Stimulated activated CD4-positive, alpha-beta T cell treated with anti-CD3 and anti-CD28 coated beads, Interleukin-4, amount 100 ng/mL, for 48 hours (primary cell): Measurements from ENCODE around the gene TRIM71.
"Not testable (repeated sequence)": the region's sequence is repeated elsewhere in the genome, so short reads cannot be mapped to it uniquely, and the experiment has no call there.

Source experiments
- DNase-seq, 2 donors: peaks; one replicate each; pipeline ENCODE4 v3.0.0-alpha.2; 2020; ENCODE audit warnings: low read depth in 2 of 2

The TRIM71 gene

DNA sequence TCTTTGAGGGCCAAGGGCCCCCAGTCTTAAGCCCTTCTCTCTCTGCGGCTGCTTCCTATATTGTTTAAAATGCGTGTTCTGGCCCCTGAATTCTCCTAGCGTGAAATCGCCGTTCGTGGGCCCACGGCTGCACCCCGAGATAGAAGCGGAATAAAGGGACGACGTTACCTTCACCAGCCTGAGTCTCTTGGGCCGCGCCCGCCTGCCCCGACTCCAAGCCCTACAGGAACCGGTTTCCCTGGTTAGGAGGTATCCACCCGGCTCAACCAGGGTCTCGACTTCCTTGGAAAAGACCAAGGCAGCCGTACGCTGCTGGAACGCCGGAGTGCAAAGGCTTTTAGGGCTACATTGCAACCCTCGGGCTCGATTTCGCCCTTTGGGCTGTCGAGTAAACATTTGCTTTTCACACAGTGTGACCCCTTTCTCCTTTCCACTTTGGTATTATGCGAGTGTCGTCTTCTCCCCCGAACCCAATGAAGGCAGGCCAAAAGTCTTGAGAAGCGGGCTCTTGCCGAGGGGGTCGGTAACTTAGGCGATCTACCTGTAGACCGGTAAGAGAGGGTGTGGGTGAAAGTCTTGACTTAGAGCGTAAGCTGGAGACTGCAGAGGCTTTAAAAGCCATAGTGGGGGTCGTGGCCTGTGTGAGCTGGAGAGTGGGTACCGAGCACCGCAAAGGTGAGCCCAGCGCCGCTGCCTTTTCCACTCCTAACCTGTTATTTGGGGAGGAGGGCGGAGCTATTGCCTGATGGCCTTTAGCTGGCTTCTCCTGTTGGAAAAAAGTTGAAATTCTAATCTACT is 2.0 kb downstream of the TRIM71 start:
- no peak for DNase-seq

GRCh38 chr3:32820430-32820829 is 2.6 kb downstream of the TRIM71 start:
- DNase-seq, result no peak

DNA sequence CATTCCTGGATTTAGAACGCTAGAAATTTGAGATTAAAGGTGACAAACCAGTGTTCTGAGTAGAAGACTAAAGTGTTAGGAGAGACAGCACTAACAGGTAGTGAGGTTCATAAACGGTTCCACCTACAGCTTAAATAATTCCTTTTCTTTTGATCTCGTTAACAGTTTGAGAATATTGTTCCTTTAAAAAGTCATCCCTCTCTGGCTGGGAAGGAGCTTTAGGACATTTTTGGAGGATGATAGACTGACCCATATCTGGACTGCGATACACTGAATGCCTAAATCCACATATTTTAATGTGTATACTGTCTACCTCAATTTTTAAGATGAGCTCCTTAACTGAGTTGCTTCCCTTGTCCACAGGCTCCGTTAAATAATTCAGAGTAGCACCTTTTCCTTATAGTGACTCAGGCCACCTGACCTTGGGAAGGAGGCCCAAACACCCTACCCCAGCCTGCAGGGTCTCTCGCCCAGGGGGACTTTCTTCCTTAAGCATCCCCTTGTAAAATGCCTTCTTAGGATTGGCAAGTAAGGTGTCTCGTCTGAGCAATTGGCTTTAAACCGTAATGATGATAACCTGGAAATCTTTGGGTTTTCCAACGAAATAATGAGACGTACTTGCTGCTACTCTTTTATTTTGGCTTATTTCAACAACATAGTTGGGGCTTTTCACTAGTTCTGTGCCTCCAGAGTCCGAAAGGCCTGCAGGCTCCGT is 3.3 kb downstream of the TRIM71 start:
- DNase-seq, result no peak

DNA sequence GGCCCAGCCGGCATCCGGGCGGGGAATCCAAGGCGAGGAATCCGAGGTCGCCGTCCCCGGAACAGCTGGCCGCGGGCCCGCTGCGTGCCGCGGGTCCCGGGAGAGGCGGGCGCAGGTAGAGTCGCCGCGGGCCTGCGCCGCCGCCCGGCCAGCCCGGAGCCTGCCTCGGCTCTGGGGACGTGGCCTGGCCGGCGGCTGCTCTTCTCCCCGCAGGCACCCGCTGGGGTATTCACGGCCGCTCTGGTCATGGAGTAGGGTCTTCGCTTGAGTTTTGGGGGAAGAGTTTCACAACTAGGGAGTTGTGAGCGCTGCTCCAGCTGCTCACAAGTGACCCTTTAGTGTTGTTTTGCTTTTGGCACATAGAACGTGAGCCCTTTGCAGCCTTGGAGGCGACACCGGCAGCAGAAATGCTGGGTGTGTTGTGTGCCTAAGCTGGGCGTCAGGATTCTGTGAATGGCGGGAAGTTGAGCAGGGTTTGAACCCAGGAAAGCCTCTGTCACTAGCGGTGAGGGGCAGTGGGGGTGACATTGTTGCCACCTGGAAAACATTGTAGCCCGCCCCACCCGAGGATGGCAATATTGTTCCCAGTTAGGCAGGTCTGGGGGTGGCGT is 4.0 kb downstream of the TRIM71 start:
- DNase-seq, result no peak

DNA sequence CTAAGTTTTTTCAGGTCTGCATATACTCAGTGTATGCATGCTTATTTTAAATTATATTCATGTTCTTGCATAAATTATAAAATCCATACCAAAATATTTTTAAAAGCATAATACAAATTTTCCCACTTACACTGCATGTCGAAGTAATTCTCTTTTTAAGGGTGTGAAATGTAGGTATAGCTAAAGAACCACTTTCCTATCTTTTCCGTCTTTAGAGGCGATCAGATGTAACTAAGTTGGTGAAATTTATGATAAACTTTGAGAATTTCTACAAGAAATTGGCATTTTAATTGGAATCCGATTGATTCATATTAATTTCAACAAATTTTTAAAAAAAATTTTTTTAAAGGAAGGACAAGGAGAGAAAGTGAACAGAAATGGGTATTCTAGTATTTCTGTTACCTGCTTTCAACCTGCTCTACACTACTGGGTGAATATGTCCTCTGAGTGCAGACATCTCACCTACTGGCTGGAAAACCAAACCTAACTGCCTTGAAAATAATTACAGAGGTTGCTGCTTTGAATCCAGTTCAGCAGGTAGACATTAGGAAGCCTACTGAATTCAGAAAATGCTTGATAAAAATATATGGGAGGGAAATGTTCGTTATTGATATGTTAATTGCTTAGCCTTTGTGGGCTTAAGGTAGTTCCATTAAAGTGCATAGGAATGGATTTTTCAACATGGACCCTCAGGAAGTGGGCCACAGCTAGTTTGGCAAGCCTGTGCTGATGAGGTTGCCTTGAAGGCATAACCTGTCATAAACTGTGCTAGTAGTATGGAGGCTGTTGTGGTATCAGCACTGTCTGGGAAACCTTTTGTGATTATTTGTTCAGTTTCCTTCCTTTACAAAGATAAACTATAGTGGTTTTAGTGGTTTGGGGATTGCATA is 5.1 kb downstream of the TRIM71 start:
- no peak for DNase-seq

GRCh38 chr3:32823641-32824184 is 5.9 kb downstream of the TRIM71 start:
- not testable (repeated sequence) for DNase-seq

- DNase-seq, result no peak
Observed at GRCh38 chr3:32825601-32826375, 8.0 kb downstream of the TRIM71 start.

DNA sequence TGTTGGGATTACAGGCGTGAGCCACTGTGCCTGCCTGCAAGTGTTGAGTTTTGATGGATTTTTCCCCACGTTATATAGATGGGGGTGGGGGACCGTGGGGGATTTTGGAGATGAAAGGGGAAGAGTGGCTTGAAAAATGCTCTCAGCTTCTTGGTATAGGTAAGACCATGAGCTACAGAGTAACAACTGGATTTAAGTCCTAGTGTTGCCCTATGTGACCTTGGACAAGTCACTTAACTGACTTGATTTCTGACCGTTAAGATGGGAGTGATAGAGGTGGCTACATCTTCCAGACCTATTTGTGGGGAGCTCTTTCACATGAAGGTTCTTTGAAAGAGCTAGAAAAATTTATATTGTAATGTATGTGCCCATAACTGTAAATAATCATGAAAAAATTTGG is 13.3 kb downstream of the TRIM71 start:
- no peak for DNase-seq

GRCh38 chr3:32831791-32832190 is 14.0 kb downstream of the TRIM71 start:
- no peak for DNase-seq

- no peak for DNase-seq
Observed at GRCh38 chr3:32832193-32832592, 14.4 kb downstream of the TRIM71 start.

DNA sequence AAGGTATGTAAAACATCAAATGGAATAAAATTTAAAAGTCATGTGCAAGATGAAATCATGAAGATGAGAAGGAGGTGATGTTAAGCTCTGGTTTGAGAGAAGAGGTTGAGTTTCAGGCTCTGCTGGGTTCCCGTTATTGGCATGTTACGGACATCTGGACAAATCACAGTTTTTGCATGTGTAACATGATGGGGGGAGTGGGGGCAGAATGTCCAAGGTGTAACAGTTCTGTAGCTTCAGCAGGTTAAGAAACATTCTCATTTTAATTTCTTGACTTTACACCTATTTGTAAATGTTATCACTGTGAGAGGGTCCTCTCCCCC is 17.2 kb downstream of the TRIM71 start:
- DNase-seq, result no peak

- DNase-seq, result no peak
Observed at GRCh38 chr3:32835961-32836360, 18.2 kb downstream of the TRIM71 start.

DNA sequence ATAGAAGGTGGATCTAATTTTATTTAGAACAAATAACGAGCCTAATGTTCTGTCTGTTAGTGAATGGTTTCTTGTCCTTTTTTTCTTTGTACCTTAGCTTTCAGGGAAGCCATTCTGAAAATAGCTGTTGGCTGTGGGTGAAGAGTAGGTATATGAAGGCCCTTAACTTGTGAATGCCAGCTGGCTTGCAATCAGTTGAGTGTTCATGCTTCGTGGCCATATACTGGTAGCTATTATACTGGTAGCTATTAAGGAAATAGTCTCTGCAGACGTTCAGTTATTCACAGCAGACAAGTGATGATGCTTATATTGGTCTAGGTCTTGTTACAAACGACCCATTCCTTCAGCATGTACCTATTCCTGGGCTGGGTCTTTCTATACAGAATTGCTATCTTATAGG is 18.8 kb downstream of the TRIM71 start:
- no peak for DNase-seq

- no peak for DNase-seq
Observed at GRCh38 chr3:32837366-32837765, 19.6 kb downstream of the TRIM71 start.

DNA sequence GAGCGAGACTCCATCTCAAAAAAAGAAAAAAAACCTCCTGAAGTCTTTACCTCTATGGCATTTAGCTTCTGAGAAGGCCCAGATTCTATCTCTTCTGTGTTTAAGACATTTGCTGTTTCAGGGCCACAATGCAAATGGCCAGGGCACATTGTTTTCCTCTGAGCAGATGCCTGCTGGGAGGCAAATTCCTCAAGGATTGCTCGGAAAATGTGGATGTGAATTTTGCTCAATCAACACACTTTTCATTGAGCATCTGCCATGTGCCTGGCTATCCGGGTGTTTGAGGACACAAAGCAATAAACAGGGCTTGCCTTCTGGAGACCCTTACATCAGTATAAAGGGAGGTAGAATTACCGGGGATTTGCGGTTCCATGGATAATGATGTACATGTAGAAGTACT is 20.0 kb downstream of the TRIM71 start:
- no peak for DNase-seq

GRCh38 chr3:32839714-32840085 is 21.9 kb downstream of the TRIM71 start:
- no peak for DNase-seq

- no peak for DNase-seq
Observed at GRCh38 chr3:32840086-32840841, 22.5 kb downstream of the TRIM71 start.

GRCh38 chr3:32841341-32841740 is 23.5 kb downstream of the TRIM71 start:
- no peak for DNase-seq

DNA sequence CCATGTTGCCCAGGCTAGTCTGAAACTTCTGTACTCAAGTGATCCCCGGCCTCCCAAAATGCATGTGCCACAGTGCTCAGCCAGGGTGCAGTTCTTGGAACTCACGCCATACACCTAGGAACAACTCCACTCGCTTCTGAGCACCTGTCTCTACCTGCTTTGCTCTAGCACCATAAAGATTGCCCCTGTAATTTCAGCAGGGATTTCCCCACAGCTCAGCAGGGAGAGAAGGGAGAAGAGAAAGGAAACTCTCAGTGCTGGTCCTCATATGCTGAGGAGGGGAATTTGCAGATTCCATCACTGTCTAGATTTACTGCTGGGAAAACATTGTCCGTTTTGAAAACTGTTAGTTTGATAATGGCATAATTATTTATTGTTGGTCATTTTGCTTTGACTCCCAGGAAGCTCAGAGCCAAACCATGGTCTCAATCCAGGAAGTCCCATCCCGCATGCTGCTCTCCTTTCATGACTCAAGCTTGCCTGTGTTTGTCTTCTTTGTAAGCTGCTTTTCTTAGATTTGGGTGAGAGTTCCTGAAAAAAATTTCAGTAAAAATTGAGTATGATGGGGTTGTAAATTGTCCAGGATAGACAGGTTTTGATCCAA is 24.2 kb downstream of the TRIM71 start:
- DNase-seq, result no peak

- DNase-seq, result no peak
Observed at GRCh38 chr3:32842531-32842931, 24.7 kb downstream of the TRIM71 start.
